Neural crest cell (in vitro differentiated cells): ENCODE data around the gene SPOCK2. TPM values are rescaled to one million over a fixed set of nuclear protein-coding genes. Genes with fewer than 3 reads are reported as not detected.
A peak's percentile ranks its signal among the peaks of the same experiment; 100 is the strongest.

Experiments used
- DNase-seq: peaks from one replicate; pipeline ENCODE4 v3.0.0; 2021; ENCODE audit warnings: low read depth, mixed read lengths, low spot score
- H3K27ac Mint-ChIP-seq: one replicate; pipeline ENCODE4 v1.8.0; 2021; ENCODE audit warnings: mild to moderate bottlenecking, mixed read lengths; ENCODE audit not compliant: unreplicated experiment
- H3K27me3 Mint-ChIP-seq: 2 replicates; pipeline ENCODE4 v1.8.0; 2021; ENCODE audit warnings: low read depth, mild to moderate bottlenecking, mixed read lengths
- H3K36me3 Mint-ChIP-seq: 2 replicates; pipeline ENCODE4 v1.8.0; 2021; ENCODE audit warnings: low read depth, mild to moderate bottlenecking, mixed read lengths
- H3K4me1 Mint-ChIP-seq: 2 replicates; pipeline ENCODE4 v1.8.0; 2021; ENCODE audit warnings: mixed read lengths
- H3K4me3 Mint-ChIP-seq: one replicate; pipeline ENCODE4 v1.8.0; 2021; ENCODE audit warnings: mild to moderate bottlenecking, mixed read lengths
- H3K9me3 Mint-ChIP-seq: 2 replicates; pipeline ENCODE4 v1.8.0; 2021; ENCODE audit warnings: mixed read lengths
- CTCF ChIP-seq: fragments of 200-600 bp; sonication (generic); conservative IDR thresholded peaks from 2 replicates; pipeline ENCODE4 v1.5.0; 2021; ENCODE audit warnings: antibody characterized with exemption, mild to moderate bottlenecking
- total RNA-seq: library from RNA; stranded (reverse); gene quantifications from 2 replicates; pipeline ENCODE4 v1.2.1, GENCODE V29; 2021

SPOCK2 gene
- total RNA-seq, 1 donor from 2014 or later = 1.4 TPM

GRCh38 chr10:72107325-72108003 lies 19.1 kb upstream of the SPOCK2 start:
- H3K4me3 Mint-ChIP-seq = no peak overlapping the region
- peaks cover 59% of the 10 kb centered on the region for H3K4me1 Mint-ChIP-seq
- H3K27me3 Mint-ChIP-seq = no peaks in the 10 kb centered on the region
- TF ChIP-seq CTCF = no peak
- DNase-seq = no peak
- H3K9me3 Mint-ChIP-seq = no peaks in the 10 kb centered on the region
- H3K27ac Mint-ChIP-seq = no peak overlapping the region
- peaks cover 3% of the 10 kb centered on the region for H3K36me3 Mint-ChIP-seq

DNA sequence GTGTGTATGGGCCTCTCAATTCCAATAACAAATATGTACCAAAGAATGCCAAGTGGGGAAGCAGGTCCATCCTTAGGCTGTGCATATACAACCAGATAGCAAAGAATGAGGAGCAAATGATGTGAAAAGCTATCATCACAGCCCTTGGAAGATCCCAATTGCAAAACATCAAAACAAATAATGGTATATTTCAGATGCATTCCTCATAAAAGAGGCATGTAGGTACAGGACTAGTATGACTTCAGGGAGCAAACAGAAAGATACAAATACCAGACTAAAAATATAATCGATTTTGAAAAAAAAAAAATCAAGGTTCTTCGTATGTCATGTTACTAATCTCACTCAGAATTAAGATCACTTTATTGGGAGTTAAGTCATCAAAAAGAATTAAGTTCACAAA lies 18.5 kb upstream of the SPOCK2 start:
- Mint-ChIP-seq H3K27me3 (no peaks in the 10 kb centered on the region), H3K27ac (no peak overlapping the region), H3K4me1 (peaks cover 59% of the 10 kb centered on the region), H3K4me3 (no peak overlapping the region), H3K36me3 (peaks cover 3% of the 10 kb centered on the region), H3K9me3 (no peaks in the 10 kb centered on the region)
- TF ChIP-seq CTCF = no peak
- no peak for DNase-seq

GRCh38 chr10:72106154-72106849 lies 18.0 kb upstream of the SPOCK2 start:
- peak overlapping the region; percentile 90 for H3K27ac Mint-ChIP-seq
- DNase-seq = no peak
- no peaks in the 10 kb centered on the region for H3K27me3 Mint-ChIP-seq
- no peaks in the 10 kb centered on the region for H3K9me3 Mint-ChIP-seq
- H3K4me3 Mint-ChIP-seq = no peak overlapping the region
- no peak for TF ChIP-seq CTCF
- H3K36me3 Mint-ChIP-seq = peaks cover 8% of the 10 kb centered on the region
- H3K4me1 Mint-ChIP-seq = peaks cover 59% of the 10 kb centered on the region

- peak overlapping the region; percentile 90 for H3K27ac Mint-ChIP-seq
- no peak overlapping the region for H3K4me3 Mint-ChIP-seq
- peaks cover 59% of the 10 kb centered on the region for H3K4me1 Mint-ChIP-seq
- no peak for TF ChIP-seq CTCF
- no peaks in the 10 kb centered on the region for H3K27me3 Mint-ChIP-seq
- no peak for DNase-seq
- H3K9me3 Mint-ChIP-seq = no peaks in the 10 kb centered on the region
- H3K36me3 Mint-ChIP-seq = peaks cover 11% of the 10 kb centered on the region
Observed at GRCh38 chr10:72105710-72106109, 17.4 kb upstream of the SPOCK2 start.

GRCh38 chr10:72105098-72105475 lies 16.7 kb upstream of the SPOCK2 start:
- no peak for TF ChIP-seq CTCF
- no peaks in the 10 kb centered on the region for H3K9me3 Mint-ChIP-seq
- no peak overlapping the region for H3K4me3 Mint-ChIP-seq
- peaks cover 57% of the 10 kb centered on the region for H3K4me1 Mint-ChIP-seq
- no peaks in the 10 kb centered on the region for H3K27me3 Mint-ChIP-seq
- H3K27ac Mint-ChIP-seq = peak overlapping the region; percentile 14
- H3K36me3 Mint-ChIP-seq = peaks cover 11% of the 10 kb centered on the region
- DNase-seq = no peak
